Spleen (tissue), 11 donors: ENCODE results near the gene LMBR1. TPM values are rescaled to one million over a fixed set of nuclear protein-coding genes. Genes with fewer than 3 reads are reported as not detected.

Source experiments
- DNase-seq: peaks from one replicate; pipeline ENCODE4 v3.0.0-alpha.2; 2020
- H3K27ac ChIP-seq, 8 donors: fragments of 200-600 bp; sonication (generic) in 7 of 8; 1 replicate in 4 of 8; 2 replicates in 4 of 8; pipeline versions ENCODE4 v1.5.0 to v1.8.0; 2016 to 2021; ENCODE audit warnings: inconsistent platforms in 4 of 8, mild to moderate bottlenecking in 4 of 8, moderate library complexity in 1 of 8
- H3K27me3 ChIP-seq, 7 donors: fragments of 200-600 bp; sonication (generic) in 6 of 7; replicated peaks in 1 of 7; 1 replicate in 4 of 7; 2 replicates in 3 of 7; pipeline versions ENCODE4 v1.5.0 to v1.8.0; 2016 to 2021; ENCODE audit warnings: inconsistent platforms in 3 of 7, mild to moderate bottlenecking in 1 of 7
- H3K36me3 ChIP-seq, 6 donors: fragments of 200-600 bp; sonication (generic) in 5 of 6; 1 replicate in 4 of 6; 2 replicates in 2 of 6; pipeline versions ENCODE4 v1.5.0 to v1.8.0; 2016 to 2021; ENCODE audit warnings: inconsistent platforms in 2 of 6
- H3K4me1 ChIP-seq, 6 donors: fragments of 200-600 bp; sonication (generic) in 5 of 6; 1 replicate in 3 of 6; 2 replicates in 3 of 6; pipeline versions ENCODE4 v1.5.0 to v1.8.0; 2016 to 2021; ENCODE audit warnings: inconsistent platforms in 3 of 6
- H3K4me3 ChIP-seq, 8 donors: fragments of 200-600 bp; sonication (generic) in 7 of 8; 1 replicate in 4 of 8; 2 replicates in 4 of 8; pipeline versions ENCODE4 v1.5.0 to v1.8.0; 2016 to 2021; ENCODE audit warnings: inconsistent platforms in 4 of 8, mild to moderate bottlenecking in 4 of 8, moderate library complexity in 2 of 8
- H3K9me3 ChIP-seq, 8 donors: fragments of 200-600 bp; sonication (generic) in 7 of 8; 1 replicate in 4 of 8; 2 replicates in 4 of 8; pipeline versions ENCODE4 v1.5.0 to v1.8.0; 2016 to 2021; ENCODE audit warnings: inconsistent platforms in 4 of 8
- POLR2A ChIP-seq, 3 donors: fragments of 450-650 bp; IDR thresholded peaks; one replicate each; pipeline ENCODE4 v1.5.1; 2017; ENCODE audit warnings: antibody characterized with exemption in 3 of 3, mild to moderate bottlenecking in 1 of 3
- POLR2AphosphoS5 ChIP-seq, 3 donors: sonication (generic); formaldehyde crosslinking; IDR thresholded peaks; one replicate each; pipeline ENCODE4 v1.5.1; 2017; ENCODE audit warnings: antibody characterized with exemption in 3 of 3
- WGBS, 5 donors: extraction: QIAGEN DNeasy Blood & Tissue Kit in 3 of 5; methylation state at CpG; one replicate each; pipeline versions ENCODE4 v1.1.5 to v1.1.7; 2013 to 2018; 5-methylcytosine and 5-hydroxymethylcytosine counted together
- intact Hi-C: fragments of 100-400 bp; cut with DNase I; formaldehyde crosslinking; loops from one replicate; pipeline ENCODE4 v1.15.0; 2023; ENCODE audit warnings: low total_unique reads
- polyA plus RNA-seq, 3 donors: library from polyadenylated mRNA; stranded (reverse); fragments of 200-250 nt; gene quantifications; one replicate each; pipeline ENCODE4 v1.2.1, GENCODE V29; 2013
- total RNA-seq, 7 donors: library from RNA; depleted of rRNA in 3 of 7; stranded (reverse); fragments of >200 nt in 3 of 7; fragmentation: NEBNext Ultra II Directional in 4 of 7; extraction: Animal tissue kit (Norgen Biotek cat#: 25700) in 4 of 7; gene quantifications; one replicate each; pipeline versions ENCODE4 v1.1.0 to v1.2.1, GENCODE V29; 2016 to 2021
- TF ChIP-seq, protein P1 (sequence below), 11 experiments: fragments of 200-600 bp in 7 of 11; fragments of 450-650 bp in 4 of 11; sonication (generic) in 4 of 11; IDR thresholded peaks in 8 of 11; conservative IDR thresholded peaks in 3 of 11; 1 replicate in 7 of 11; 2 replicates in 4 of 11; pipeline versions ENCODE4 v1.4.0 to v1.8.0; 2016 to 2021; ENCODE audit warnings: antibody characterized with exemption in 11 of 11, inconsistent platforms in 4 of 11, mild to moderate bottlenecking in 1 of 11
- donor health status: healthy with polysubstance abuse.
- donor health status: DM: no; HTN: no; CAD: no; lungs with moderate emphysema.
- donor health status: DM: no; HTN: no; CAD: no.
- donor health status: Bipolar disorder and iron deficiency.
- donor health status: healthy.
- donor health status: DM: no; HTN: no; CAD: no.
- donor health status: DM: yes; HTN: yes; CAD: no.

Gene LMBR1
- total and polyA plus RNA-seq, 10 donors: 4.8 to 88.3 (median 63.7) TPM

DNA sequence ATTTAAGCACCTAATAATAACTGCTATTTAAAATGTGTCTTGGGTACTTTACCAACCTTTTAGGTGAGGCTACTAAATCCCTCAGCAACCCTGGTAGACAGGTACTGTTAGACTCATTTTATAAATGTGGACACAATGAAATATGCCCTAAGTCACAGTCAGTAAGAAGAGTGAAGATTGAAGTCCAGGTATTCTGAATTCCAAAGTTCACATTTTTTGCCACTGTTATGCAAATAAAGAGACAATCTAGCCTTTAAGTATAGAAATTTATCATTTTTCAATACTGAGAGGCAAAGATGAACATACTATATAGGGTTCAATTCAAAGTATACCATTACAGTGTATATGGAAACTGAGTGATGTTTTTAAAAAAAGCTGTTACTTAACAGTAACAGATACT, 102.7 kb downstream of the LMBR1 start:
- intact Hi-C loops: no loop called here
- Histone ChIP-seq H3K36me3 (peaks cover 0 to 26% (median 0%) of the 10 kb centered on the region in 6 donors), H3K9me3 (no peaks in the 10 kb centered on the region), H3K27me3 (no peaks in the 10 kb centered on the region), H3K4me1 (no peaks in the 10 kb centered on the region), H3K4me3 (no peak overlapping the region), H3K27ac (no peak overlapping the region)
- TF ChIP-seq, protein P1, sequence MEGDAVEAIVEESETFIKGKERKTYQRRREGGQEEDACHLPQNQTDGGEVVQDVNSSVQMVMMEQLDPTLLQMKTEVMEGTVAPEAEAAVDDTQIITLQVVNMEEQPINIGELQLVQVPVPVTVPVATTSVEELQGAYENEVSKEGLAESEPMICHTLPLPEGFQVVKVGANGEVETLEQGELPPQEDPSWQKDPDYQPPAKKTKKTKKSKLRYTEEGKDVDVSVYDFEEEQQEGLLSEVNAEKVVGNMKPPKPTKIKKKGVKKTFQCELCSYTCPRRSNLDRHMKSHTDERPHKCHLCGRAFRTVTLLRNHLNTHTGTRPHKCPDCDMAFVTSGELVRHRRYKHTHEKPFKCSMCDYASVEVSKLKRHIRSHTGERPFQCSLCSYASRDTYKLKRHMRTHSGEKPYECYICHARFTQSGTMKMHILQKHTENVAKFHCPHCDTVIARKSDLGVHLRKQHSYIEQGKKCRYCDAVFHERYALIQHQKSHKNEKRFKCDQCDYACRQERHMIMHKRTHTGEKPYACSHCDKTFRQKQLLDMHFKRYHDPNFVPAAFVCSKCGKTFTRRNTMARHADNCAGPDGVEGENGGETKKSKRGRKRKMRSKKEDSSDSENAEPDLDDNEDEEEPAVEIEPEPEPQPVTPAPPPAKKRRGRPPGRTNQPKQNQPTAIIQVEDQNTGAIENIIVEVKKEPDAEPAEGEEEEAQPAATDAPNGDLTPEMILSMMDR (IDR thresholded peaks at IDR 0.05 in 8 of 11, conservative IDR thresholded peaks at IDR 0.05 in 3 of 11): no peak
- TF ChIP-seq POLR2A (IDR thresholded peaks at IDR 0.05) (no peak), POLR2AphosphoS5 (IDR thresholded peaks at IDR 0.05) (no peak)
- DNase-seq: no peak

DNA sequence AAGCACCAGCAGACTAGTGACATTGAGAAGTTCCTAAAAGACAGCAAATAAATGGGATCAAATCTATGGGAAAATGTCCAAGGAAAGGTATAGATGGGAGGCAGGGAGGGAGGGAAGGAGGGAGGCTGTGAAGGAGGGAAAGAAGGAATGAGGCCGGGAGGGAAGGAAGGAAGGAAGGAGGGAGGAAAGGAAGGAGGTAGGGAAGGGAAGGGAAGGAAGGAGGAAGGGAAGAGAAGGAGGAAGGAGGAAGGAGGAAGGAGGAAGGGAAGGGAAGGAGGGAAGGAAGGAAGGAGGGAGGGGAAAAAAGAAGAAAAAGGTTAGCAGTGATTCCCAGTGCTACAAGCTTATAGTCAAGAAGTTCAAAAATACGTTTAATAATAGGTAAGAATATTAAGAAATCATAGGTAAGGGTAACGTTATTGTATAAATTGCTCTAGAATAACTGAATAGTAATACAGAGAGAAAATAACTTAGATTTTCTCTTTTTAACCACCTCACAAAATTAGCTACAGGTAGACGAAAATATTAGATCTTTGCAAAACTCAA, 106.9 kb downstream of the LMBR1 start:
- H3K27ac ChIP-seq: no peak overlapping the region
- peaks cover 0 to 23% (median 0%) of the 10 kb centered on the region in 6 donors for H3K36me3 ChIP-seq
- DNase-seq: no peak
- intact Hi-C loops: no loop called here
- no peak overlapping the region for H3K4me3 ChIP-seq
- TF ChIP-seq, protein P1 (IDR thresholded peaks at IDR 0.05 in 8 of 11, conservative IDR thresholded peaks at IDR 0.05 in 3 of 11): no peak
- TF ChIP-seq POLR2AphosphoS5 (IDR thresholded peaks at IDR 0.05) (no peak), POLR2A (IDR thresholded peaks at IDR 0.05) (no peak)
- H3K4me1 ChIP-seq: peaks cover 0 to 7% (median 2%) of the 10 kb centered on the region in 6 donors
- whole genome bisulfite sequencing, 5 donors: 86 to 98% (median 89%) methylated on average over 4 of the region's 4 CpGs
- no peaks in the 10 kb centered on the region for H3K9me3 ChIP-seq
- no peaks in the 10 kb centered on the region for H3K27me3 ChIP-seq

DNA sequence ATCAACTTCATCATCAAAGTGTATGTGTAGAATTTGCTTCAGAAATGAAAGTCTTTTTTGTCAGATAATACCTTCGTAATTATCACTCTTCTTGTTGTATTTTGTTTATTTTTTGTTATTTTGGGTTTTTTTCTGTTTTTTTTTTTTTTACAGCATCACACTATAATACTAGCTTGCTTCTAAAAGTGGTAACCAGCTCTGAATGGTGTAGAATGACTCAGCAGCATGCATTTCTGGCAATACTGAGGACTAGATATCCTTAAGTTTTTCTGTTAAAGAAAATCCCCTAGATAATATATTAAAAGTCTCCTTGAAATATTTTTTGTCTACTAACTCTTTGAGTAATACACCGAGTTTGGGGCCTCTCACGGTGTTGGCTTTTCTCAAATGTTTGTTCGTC, 109.1 kb downstream of the LMBR1 start:
- H3K9me3 ChIP-seq: no peaks in the 10 kb centered on the region
- H3K4me1 ChIP-seq: peaks cover 0 to 17% (median 8%) of the 10 kb centered on the region in 6 donors
- no peak for DNase-seq
- TF ChIP-seq POLR2A (IDR thresholded peaks at IDR 0.05) (no peak), POLR2AphosphoS5 (IDR thresholded peaks at IDR 0.05) (no peak)
- TF ChIP-seq, protein P1 (IDR thresholded peaks at IDR 0.05 in 8 of 11, conservative IDR thresholded peaks at IDR 0.05 in 3 of 11): no peak
- no peaks in the 10 kb centered on the region for H3K27me3 ChIP-seq
- H3K4me3 ChIP-seq: no peak overlapping the region
- intact Hi-C loops: no loop called here
- H3K27ac ChIP-seq: no peak overlapping the region
- WGBS, 5 donors: 86 to 95% (median 93%) methylated on average over 4 of the region's 4 CpGs
- H3K36me3 ChIP-seq: peaks cover 0 to 23% (median 0%) of the 10 kb centered on the region in 6 donors

DNA sequence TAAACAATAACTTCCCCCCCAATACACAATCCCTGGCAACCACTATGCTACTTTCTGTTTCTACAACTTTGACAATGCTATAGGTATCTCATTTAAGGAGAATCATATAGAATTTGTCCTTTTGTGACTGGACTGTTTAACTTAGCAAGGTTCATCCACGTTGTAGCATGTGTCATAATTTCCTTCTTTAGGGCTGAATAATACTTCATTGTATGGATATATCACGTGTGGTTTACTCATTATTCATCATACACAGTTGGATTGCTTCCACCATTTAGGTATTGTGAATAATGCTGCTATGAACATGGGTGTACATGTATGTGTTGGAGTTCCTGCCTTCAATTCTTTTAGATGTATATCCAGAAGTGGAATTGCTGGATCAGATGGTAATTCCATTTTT, 111.0 kb downstream of the LMBR1 start:
- no peak for TF ChIP-seq POLR2A (IDR thresholded peaks at IDR 0.05)
- Histone ChIP-seq H3K9me3 (no peaks in the 10 kb centered on the region), H3K4me3 (no peak overlapping the region), H3K27me3 (no peaks in the 10 kb centered on the region), H3K27ac (no peak overlapping the region), H3K36me3 (peaks cover 0 to 23% (median 0%) of the 10 kb centered on the region in 6 donors), H3K4me1 (peaks cover 0 to 17% (median 8%) of the 10 kb centered on the region in 6 donors)
- DNase-seq: no peak
- WGBS, 5 donors: 87 to 97% (median 92%) methylated on average over 2 of the region's 2 CpGs
- intact Hi-C loops: no loop called here
